H9 (cell line): ENCODE results near the gene GRIK3. TPM values are rescaled to one million over a fixed set of nuclear protein-coding genes. Genes with fewer than 3 reads are reported as not detected.

ENCODE experiments used
- DNase-seq: peaks from one replicate; pipeline ENCODE4 v3.0.0-alpha.2; 2017
- H2AFZ ChIP-seq: one replicate; pipeline ENCODE4 v1.6.1; 2013; ENCODE audit warnings: mild to moderate bottlenecking, low read length, control low read depth, moderate library complexity
- H2AK5ac ChIP-seq: 2 replicates; pipeline ENCODE4 v1.6.1; 2013; ENCODE audit warnings: low read length, control low read depth, mixed read lengths; ENCODE audit not compliant: insufficient read length
- H2BK120ac ChIP-seq: one replicate; pipeline ENCODE4 v1.6.1; 2013; ENCODE audit warnings: low read depth, mild to moderate bottlenecking, low read length, control low read depth, inconsistent platforms; ENCODE audit not compliant: poor library complexity, severe bottlenecking
- H2BK12ac ChIP-seq: 2 replicates; pipeline ENCODE4 v1.6.1; 2013; ENCODE audit warnings: low read length, control low read depth, mixed read lengths, low read depth; ENCODE audit not compliant: insufficient read length
- H2BK15ac ChIP-seq: 2 replicates; pipeline ENCODE4 v1.6.1; 2013; ENCODE audit warnings: low read depth, low read length, control low read depth
- H2BK20ac ChIP-seq: one replicate; pipeline ENCODE4 v1.6.1; 2013; ENCODE audit warnings: low read depth, mild to moderate bottlenecking, low read length, control low read depth, inconsistent platforms; ENCODE audit not compliant: poor library complexity, severe bottlenecking
- H2BK5ac ChIP-seq: 2 replicates; pipeline ENCODE4 v1.6.1; 2013; ENCODE audit warnings: low read length, control low read depth, mixed read lengths; ENCODE audit not compliant: insufficient read length
- H3K14ac ChIP-seq: 2 replicates; pipeline ENCODE4 v1.6.1; 2013; ENCODE audit warnings: low read length, control low read depth; ENCODE audit not compliant: insufficient read depth
- H3K18ac ChIP-seq: 2 replicates; pipeline ENCODE4 v1.6.1; 2013; ENCODE audit warnings: low read depth, mild to moderate bottlenecking, mixed read lengths, low read length, control low read depth; ENCODE audit not compliant: insufficient read length
- H3K23ac ChIP-seq: 2 replicates; pipeline ENCODE4 v1.6.1; 2013; ENCODE audit warnings: low read length, control low read depth, mixed read lengths, low read depth; ENCODE audit not compliant: insufficient read length
- H3K23me2 ChIP-seq: 2 replicates; pipeline ENCODE4 v1.6.1; 2013; ENCODE audit warnings: low read depth, mild to moderate bottlenecking, mixed read lengths, low read length, control low read depth; ENCODE audit not compliant: insufficient read length, poor library complexity, severe bottlenecking
- H3K27ac ChIP-seq: 2 replicates; pipeline ENCODE4 v1.5.1; 2013; ENCODE audit warnings: low read length, control low read depth, mixed read lengths, low read depth; ENCODE audit not compliant: insufficient read length
- H3K27me3 ChIP-seq: 2 replicates; pipeline ENCODE4 v1.6.1; 2013; ENCODE audit warnings: low read length, control low read depth, inconsistent platforms; ENCODE audit not compliant: insufficient read depth
- H3K4ac ChIP-seq: 2 replicates; pipeline ENCODE4 v1.6.1; 2013; ENCODE audit warnings: low read depth, mild to moderate bottlenecking, control low read depth, inconsistent platforms, low read length, moderate library complexity
- H3K4me1 ChIP-seq: 2 replicates; pipeline ENCODE4 v1.6.1; 2013; ENCODE audit warnings: low read length, control low read depth, inconsistent platforms; ENCODE audit not compliant: insufficient read depth
- H3K4me2 ChIP-seq: 2 replicates; pipeline ENCODE4 v1.6.1; 2013; ENCODE audit warnings: low read length, control low read depth, mixed read lengths; ENCODE audit not compliant: insufficient read length, insufficient read depth
- H3K56ac ChIP-seq: 2 replicates; pipeline ENCODE4 v1.6.1; 2013; ENCODE audit warnings: low read depth, mild to moderate bottlenecking, mixed read lengths, low read length, control low read depth; ENCODE audit not compliant: insufficient read length
- H3K79me1 ChIP-seq: 2 replicates; pipeline ENCODE4 v1.6.1; 2013; ENCODE audit warnings: low read depth, mild to moderate bottlenecking, moderate library complexity, low read length, control low read depth, inconsistent platforms; ENCODE audit not compliant: insufficient read depth, poor library complexity, severe bottlenecking
- H3K79me2 ChIP-seq: 2 replicates; pipeline ENCODE4 v1.6.1; 2013; ENCODE audit warnings: low read length, control low read depth, inconsistent platforms; ENCODE audit not compliant: insufficient read depth
- H3K9ac ChIP-seq: 2 replicates; pipeline ENCODE4 v1.6.1; 2013; ENCODE audit warnings: low read length, control low read depth, mixed read lengths; ENCODE audit not compliant: insufficient read length; ENCODE audit errors: extremely low read depth
- H3K9me3 ChIP-seq: one replicate; pipeline ENCODE4 v1.6.1; 2013; ENCODE audit warnings: low read depth, low read length, inconsistent platforms; ENCODE audit not compliant: control insufficient read depth
- H3T11ph ChIP-seq: one replicate; pipeline ENCODE4 v1.6.1; 2013; ENCODE audit warnings: mild to moderate bottlenecking, low read length, control low read depth, inconsistent platforms
- H4K20me1 ChIP-seq: one replicate; pipeline ENCODE4 v1.6.1; 2013; ENCODE audit not compliant: control insufficient read depth, insufficient read length, insufficient read depth
- H4K5ac ChIP-seq: 2 replicates; pipeline ENCODE4 v1.6.1; 2013; ENCODE audit warnings: low read depth, mild to moderate bottlenecking, mixed read lengths, low read length, control low read depth; ENCODE audit not compliant: insufficient read length
- H4K8ac ChIP-seq: replicated peaks from 2 replicates; pipeline ENCODE4 v1.6.1; 2013; ENCODE audit warnings: low read length, control low read depth, mixed read lengths, low read depth; ENCODE audit not compliant: insufficient read length
- H4K91ac ChIP-seq: 2 replicates; pipeline ENCODE4 v1.6.1; 2013; ENCODE audit warnings: low read depth, mild to moderate bottlenecking, moderate library complexity, mixed read lengths, low read length, control low read depth; ENCODE audit not compliant: insufficient read length
- H3K27ac Mint-ChIP-seq, 3 experiments: 2 replicates in 2 of 3; 3 replicates in 1 of 3; pipeline ENCODE4 v1.8.0; 2020 to 2021; ENCODE audit warnings: mixed read lengths in 3 of 3, mild to moderate bottlenecking in 1 of 3, moderate library complexity in 1 of 3
- H3K27me3 Mint-ChIP-seq: 2 replicates; pipeline ENCODE4 v1.8.0; 2021; ENCODE audit warnings: low read depth, mild to moderate bottlenecking, moderate library complexity, mixed read lengths
- H3K36me3 Mint-ChIP-seq, 3 experiments: 2 replicates in 2 of 3; 3 replicates in 1 of 3; pipeline ENCODE4 v1.8.0; 2020 to 2021; ENCODE audit warnings: low read depth in 3 of 3, mixed read lengths in 3 of 3; ENCODE audit not compliant: insufficient read depth in 1 of 3
- H3K4me1 Mint-ChIP-seq, 2 experiments: 2 replicates each; pipeline ENCODE4 v1.8.0; 2020; ENCODE audit warnings: mixed read lengths in 2 of 2
- H3K4me3 Mint-ChIP-seq, 2 experiments: 2 replicates in 1 of 2; 3 replicates in 1 of 2; pipeline ENCODE4 v1.8.0; 2020 to 2021; ENCODE audit warnings: mild to moderate bottlenecking in 2 of 2, mixed read lengths in 2 of 2, moderate library complexity in 1 of 2
- H3K9me3 Mint-ChIP-seq, 2 experiments: 2 replicates in 1 of 2; 3 replicates in 1 of 2; pipeline ENCODE4 v1.8.0; 2020; ENCODE audit warnings: mild to moderate bottlenecking in 2 of 2, mixed read lengths in 2 of 2, moderate library complexity in 1 of 2
- WGBS: extraction: QIAGEN DNeasy Blood & Tissue Kit; methylation state at CpG from one replicate; pipeline ENCODE4 v1.1.7; 2013; ENCODE audit warnings: missing lambda C conversion rate, low lambda C conversion rate, mixed read lengths; ENCODE audit not compliant: insufficient read length; ENCODE audit errors: extremely low coverage; 5-methylcytosine and 5-hydroxymethylcytosine counted together
- total RNA-seq: library from RNA; stranded (reverse); gene quantifications from 2 replicates; pipeline ENCODE4 v1.2.1, GENCODE V29; 2021
- TF ChIP-seq, protein P1 (sequence below): fragments of 200-600 bp; sonication (generic); conservative IDR thresholded peaks from 3 replicates; pipeline ENCODE4 v1.8.0; 2021; ENCODE audit warnings: antibody characterized with exemption, mild to moderate bottlenecking

Gene GRIK3
- total RNA-seq, 1 experiment from 2014 or later = 1.7 TPM

DNA sequence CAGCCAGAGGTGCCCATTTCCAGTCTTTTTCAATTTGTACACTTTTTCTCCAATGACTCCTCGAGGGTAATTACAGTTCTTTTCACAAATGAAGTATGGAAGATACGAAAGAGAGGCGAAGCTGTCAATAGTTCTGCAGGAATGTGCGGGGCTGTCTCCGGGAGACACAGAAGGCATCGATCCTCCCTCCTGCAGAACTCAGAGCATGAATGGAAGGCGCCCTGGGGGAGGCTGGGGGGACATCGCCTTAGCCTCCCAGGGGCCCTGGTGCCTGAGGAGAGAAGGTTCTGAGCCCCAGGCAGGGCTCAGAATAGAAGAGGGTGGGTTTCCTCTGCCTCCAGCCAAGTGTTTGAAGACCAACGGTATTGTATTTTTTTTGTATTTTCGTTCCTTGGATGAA is 49.7 kb upstream of the GRIK3 start:
- no CpG with 5 or more reads among the region's 10 CpGs for WGBS
- Histone ChIP-seq H3K27me3 (no peaks in the 10 kb centered on the region; the same call in 1 of the 2 replicates), H2BK5ac (no peak overlapping the region), H4K91ac (no peak overlapping the region), H3K4me1 (no peaks in the 10 kb centered on the region), H3K4ac (no peak overlapping the region), H3K14ac (no peak overlapping the region), H3K23ac (no peak overlapping the region), H4K8ac (no peak overlapping the region), H3K79me1 (no peaks in the 10 kb centered on the region), H3K4me2 (no peak overlapping the region), H2AK5ac (no peak overlapping the region), H4K20me1 (no peaks in the 10 kb centered on the region), H2BK120ac (no peak overlapping the region), H2AFZ (no peak overlapping the region), H2BK15ac (no peak overlapping the region), H3K18ac (no peak overlapping the region), H4K5ac (no peak overlapping the region), H3K79me2 (no peaks in the 10 kb centered on the region), H2BK20ac (no peak overlapping the region), H3K9ac (no peak overlapping the region), H3K56ac (no peak overlapping the region), H3T11ph (no peak overlapping the region), H3K23me2 (no peaks in the 10 kb centered on the region), H3K27ac (no peak overlapping the region), H3K9me3 (no peaks in the 10 kb centered on the region), H2BK12ac (no peak overlapping the region)
- TF ChIP-seq, protein P1, sequence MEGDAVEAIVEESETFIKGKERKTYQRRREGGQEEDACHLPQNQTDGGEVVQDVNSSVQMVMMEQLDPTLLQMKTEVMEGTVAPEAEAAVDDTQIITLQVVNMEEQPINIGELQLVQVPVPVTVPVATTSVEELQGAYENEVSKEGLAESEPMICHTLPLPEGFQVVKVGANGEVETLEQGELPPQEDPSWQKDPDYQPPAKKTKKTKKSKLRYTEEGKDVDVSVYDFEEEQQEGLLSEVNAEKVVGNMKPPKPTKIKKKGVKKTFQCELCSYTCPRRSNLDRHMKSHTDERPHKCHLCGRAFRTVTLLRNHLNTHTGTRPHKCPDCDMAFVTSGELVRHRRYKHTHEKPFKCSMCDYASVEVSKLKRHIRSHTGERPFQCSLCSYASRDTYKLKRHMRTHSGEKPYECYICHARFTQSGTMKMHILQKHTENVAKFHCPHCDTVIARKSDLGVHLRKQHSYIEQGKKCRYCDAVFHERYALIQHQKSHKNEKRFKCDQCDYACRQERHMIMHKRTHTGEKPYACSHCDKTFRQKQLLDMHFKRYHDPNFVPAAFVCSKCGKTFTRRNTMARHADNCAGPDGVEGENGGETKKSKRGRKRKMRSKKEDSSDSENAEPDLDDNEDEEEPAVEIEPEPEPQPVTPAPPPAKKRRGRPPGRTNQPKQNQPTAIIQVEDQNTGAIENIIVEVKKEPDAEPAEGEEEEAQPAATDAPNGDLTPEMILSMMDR = no peak
- peaks cover 10% of the 10 kb centered on the region for H3K27me3 Mint-ChIP-seq
- peaks cover 4 to 8% of the 10 kb centered on the region in 2 experiments; a peak in 4 of 5 replicates for H3K9me3 Mint-ChIP-seq
- H3K4me1 Mint-ChIP-seq = 0 out of 4 replicates have a peak, but pooled peaks cover 0 to 2% of the 10 kb centered on the region in 2 experiments
- DNase-seq = no peak
- H3K36me3 Mint-ChIP-seq = peaks cover 0 to 7% (median 0%) of the 10 kb centered on the region in 3 experiments; a peak in 2 of 7 replicates
- no peak overlapping the region for H3K27ac Mint-ChIP-seq
- no peak overlapping the region for H3K4me3 Mint-ChIP-seq
